CD4-positive, CD25-positive, alpha-beta regulatory T cell (primary cell): Measurements from ENCODE around the gene ARHGAP28. TPM values are rescaled to one million over a fixed set of nuclear protein-coding genes. Genes with fewer than 3 reads are reported as not detected.
"Not testable (repeated sequence)": the region's sequence is repeated elsewhere in the genome, so short reads cannot be mapped to it uniquely, and the experiment has no call there.

Source experiments
- ATAC-seq, 2 donors: fragments of 150-1000 bp; cut with Tn5 transposase; one replicate each; pipeline ENCODE4 v1.10.0; 2021; ENCODE audit warnings: low read depth in 2 of 2, moderate number of reproducible peaks in 2 of 2, moderate library complexity in 1 of 2
- DNase-seq, 3 donors: peaks; one replicate each; pipeline versions ENCODE4 v3.0.0 to v3.0.0-alpha.2; 2012 to 2022; ENCODE audit warnings: mixed read lengths in 1 of 3
- H3K27ac ChIP-seq: one replicate; pipeline ENCODE4 v1.7.0; 2013; ENCODE audit warnings: mild to moderate bottlenecking, low read length; ENCODE audit not compliant: insufficient read depth, poor library complexity, severe bottlenecking
- H3K27me3 ChIP-seq: one replicate; pipeline ENCODE4 v1.7.0; 2013; ENCODE audit warnings: low read length; ENCODE audit not compliant: control insufficient read depth, insufficient read depth
- H3K36me3 ChIP-seq: one replicate; pipeline ENCODE4 v1.7.0; 2013; ENCODE audit warnings: mild to moderate bottlenecking, low read length, moderate library complexity; ENCODE audit not compliant: control insufficient read depth, insufficient read depth
- H3K4me1 ChIP-seq: 2 replicates; pipeline ENCODE4 v1.7.0; 2013; ENCODE audit warnings: mild to moderate bottlenecking, low read length; ENCODE audit not compliant: insufficient read depth, control insufficient read depth, poor library complexity, severe bottlenecking
- H3K4me3 ChIP-seq: one replicate; pipeline ENCODE4 v1.7.0; 2013; ENCODE audit warnings: low read depth, mild to moderate bottlenecking, low read length, moderate library complexity
- H3K9me3 ChIP-seq, 2 experiments: 1 replicate in 1 of 2; 2 replicates in 1 of 2; pipeline ENCODE4 v1.7.0; 2013; ENCODE audit warnings: low read length in 2 of 2, mild to moderate bottlenecking in 1 of 2, moderate library complexity in 1 of 2; ENCODE audit not compliant: control insufficient read depth in 2 of 2
- H3K27ac Mint-ChIP-seq, 3 donors: one replicate each; pipeline ENCODE4 v1.8.0; 2020 to 2022; ENCODE audit warnings: mild to moderate bottlenecking in 3 of 3, mixed read lengths in 3 of 3, moderate library complexity in 2 of 3
- H3K27me3 Mint-ChIP-seq: one replicate; pipeline ENCODE4 v1.8.0; 2022; ENCODE audit warnings: mild to moderate bottlenecking, mixed read lengths
- H3K36me3 Mint-ChIP-seq: one replicate; pipeline ENCODE4 v1.8.0; 2020; ENCODE audit warnings: mixed read lengths
- H3K4me1 Mint-ChIP-seq, 4 donors: one replicate each; pipeline ENCODE4 v1.8.0; 2020 to 2022; ENCODE audit warnings: mixed read lengths in 4 of 4, mild to moderate bottlenecking in 1 of 4
- H3K4me3 Mint-ChIP-seq, 4 donors: one replicate each; pipeline ENCODE4 v1.8.0; 2020 to 2022; ENCODE audit warnings: mild to moderate bottlenecking in 4 of 4, mixed read lengths in 4 of 4, moderate library complexity in 3 of 4
- H3K9me3 Mint-ChIP-seq, 7 donors: one replicate each; pipeline ENCODE4 v1.8.0; 2020 to 2022; ENCODE audit warnings: mixed read lengths in 7 of 7, mild to moderate bottlenecking in 3 of 7, moderate library complexity in 2 of 7
- polyA plus RNA-seq, 4 donors: library from polyadenylated mRNA; unstranded; fragments of 300-500 nt; fragmentation: Illumina TruSeq; gene quantifications; one replicate each; pipeline ENCODE4 v1.2.3, GENCODE V29; 2021
- total RNA-seq: library from RNA; stranded (reverse); gene quantifications from one replicate; pipeline ENCODE4 v1.2.3, GENCODE V29; 2022

ARHGAP28 gene
- total and polyA plus RNA-seq, 5 donors from 2014 or later: not detected

GRCh38 chr18:6827161-6827560 is 97.6 kb downstream of the ARHGAP28 start:
- not testable (repeated sequence) for H3K27ac Mint-ChIP-seq, H3K27ac ChIP-seq, H3K36me3 ChIP-seq, H3K9me3 Mint-ChIP-seq, H3K36me3 Mint-ChIP-seq, H3K9me3 ChIP-seq, ATAC-seq, H3K27me3 ChIP-seq, H3K4me1 ChIP-seq, H3K4me3 ChIP-seq, DNase-seq, H3K4me1 Mint-ChIP-seq, H3K27me3 Mint-ChIP-seq, H3K4me3 Mint-ChIP-seq

GRCh38 chr18:6827566-6827965 is 98.0 kb downstream of the ARHGAP28 start:
- ATAC-seq, H3K27ac ChIP-seq, DNase-seq, H3K9me3 ChIP-seq, H3K4me1 Mint-ChIP-seq, H3K9me3 Mint-ChIP-seq, H3K27me3 Mint-ChIP-seq, H3K36me3 ChIP-seq, H3K4me1 ChIP-seq, H3K36me3 Mint-ChIP-seq, H3K4me3 ChIP-seq, H3K4me3 Mint-ChIP-seq, H3K27me3 ChIP-seq, H3K27ac Mint-ChIP-seq: not testable (repeated sequence)

GRCh38 chr18:6830916-6831315 is 101.4 kb downstream of the ARHGAP28 start:
- Mint-ChIP-seq H3K4me3 (no peak overlapping the region), H3K4me1 (no peaks in the 10 kb centered on the region), H3K9me3 (peaks cover 0 to 9% (median 4%) of the 10 kb centered on the region in 7 donors), H3K36me3 (no peaks in the 10 kb centered on the region), H3K27me3 (no peaks in the 10 kb centered on the region), H3K27ac (no peak overlapping the region)
- Histone ChIP-seq H3K27me3 (no peaks in the 10 kb centered on the region), H3K27ac (no peak overlapping the region), H3K9me3 (no peaks in the 10 kb centered on the region), H3K4me3 (no peak overlapping the region), H3K4me1 (no peaks in the 10 kb centered on the region), H3K36me3 (no peaks in the 10 kb centered on the region)
- DNase-seq (no peak), ATAC-seq (no peak)

GRCh38 chr18:6835345-6835744 is 105.8 kb downstream of the ARHGAP28 start:
- Histone ChIP-seq H3K27ac (no peak overlapping the region), H3K4me3 (no peak overlapping the region), H3K4me1 (no peaks in the 10 kb centered on the region), H3K36me3 (no peaks in the 10 kb centered on the region), H3K9me3 (no peaks in the 10 kb centered on the region), H3K27me3 (no peaks in the 10 kb centered on the region)
- H3K4me1 Mint-ChIP-seq: no peaks in the 10 kb centered on the region
- no peaks in the 10 kb centered on the region for H3K27me3 Mint-ChIP-seq
- no peak for DNase-seq
- H3K4me3 Mint-ChIP-seq: no peak overlapping the region
- ATAC-seq: no peak
- H3K27ac Mint-ChIP-seq: no peak overlapping the region
- no peaks in the 10 kb centered on the region for H3K36me3 Mint-ChIP-seq
- peaks cover 0 to 7% (median 4%) of the 10 kb centered on the region in 7 donors for H3K9me3 Mint-ChIP-seq

- Mint-ChIP-seq H3K27ac (no peak overlapping the region), H3K27me3 (no peaks in the 10 kb centered on the region), H3K36me3 (no peaks in the 10 kb centered on the region), H3K4me1 (no peaks in the 10 kb centered on the region), H3K9me3 (peaks cover 0 to 7% (median 4%) of the 10 kb centered on the region in 7 donors), H3K4me3 (no peak overlapping the region)
- Histone ChIP-seq H3K4me1 (no peaks in the 10 kb centered on the region), H3K27me3 (no peaks in the 10 kb centered on the region), H3K36me3 (no peaks in the 10 kb centered on the region), H3K4me3 (no peak overlapping the region), H3K9me3 (no peaks in the 10 kb centered on the region), H3K27ac (no peak overlapping the region)
- no peak for ATAC-seq
- DNase-seq: no peak
Measured at GRCh38 chr18:6836331-6836730, 106.8 kb downstream of the ARHGAP28 start.

GRCh38 chr18:6837904-6838303 is 108.4 kb downstream of the ARHGAP28 start:
- Histone ChIP-seq H3K27me3 (no peaks in the 10 kb centered on the region), H3K9me3 (no peaks in the 10 kb centered on the region), H3K4me3 (no peak overlapping the region), H3K27ac (no peak overlapping the region), H3K36me3 (no peaks in the 10 kb centered on the region), H3K4me1 (no peaks in the 10 kb centered on the region)
- DNase-seq: no peak
- H3K9me3 Mint-ChIP-seq: peaks cover 0 to 8% (median 4%) of the 10 kb centered on the region in 7 donors
- H3K27me3 Mint-ChIP-seq: no peaks in the 10 kb centered on the region
- no peak for ATAC-seq
- H3K36me3 Mint-ChIP-seq: no peaks in the 10 kb centered on the region
- no peak overlapping the region for H3K27ac Mint-ChIP-seq
- H3K4me3 Mint-ChIP-seq: no peak overlapping the region
- H3K4me1 Mint-ChIP-seq: no peaks in the 10 kb centered on the region

- Mint-ChIP-seq H3K4me3 (no peak overlapping the region), H3K4me1 (no peaks in the 10 kb centered on the region), H3K27me3 (no peaks in the 10 kb centered on the region), H3K9me3 (peaks cover 0 to 8% (median 5%) of the 10 kb centered on the region in 7 donors), H3K36me3 (no peaks in the 10 kb centered on the region), H3K27ac (no peak overlapping the region)
- Histone ChIP-seq H3K4me1 (no peaks in the 10 kb centered on the region), H3K9me3 (no peaks in the 10 kb centered on the region), H3K4me3 (no peak overlapping the region), H3K36me3 (no peaks in the 10 kb centered on the region), H3K27me3 (no peaks in the 10 kb centered on the region), H3K27ac (no peak overlapping the region)
- DNase-seq: no peak
- ATAC-seq: no peak
Measured at GRCh38 chr18:6842081-6842480, 112.6 kb downstream of the ARHGAP28 start.

GRCh38 chr18:6843308-6843707 is 113.8 kb downstream of the ARHGAP28 start:
- no peak overlapping the region for H3K4me3 Mint-ChIP-seq
- Histone ChIP-seq H3K27me3 (no peaks in the 10 kb centered on the region), H3K4me1 (no peaks in the 10 kb centered on the region), H3K27ac (no peak overlapping the region), H3K4me3 (no peak overlapping the region), H3K9me3 (no peaks in the 10 kb centered on the region), H3K36me3 (no peaks in the 10 kb centered on the region)
- H3K27ac Mint-ChIP-seq: no peak overlapping the region
- H3K9me3 Mint-ChIP-seq: peaks cover 0 to 11% (median 5%) of the 10 kb centered on the region in 7 donors
- ATAC-seq: no peak
- DNase-seq: no peak
- no peaks in the 10 kb centered on the region for H3K4me1 Mint-ChIP-seq
- H3K27me3 Mint-ChIP-seq: no peaks in the 10 kb centered on the region
- H3K36me3 Mint-ChIP-seq: no peaks in the 10 kb centered on the region
